Cardiac septum (tissue), 1 donor: ENCODE results near the gene GANAB. TPM values are rescaled to one million over a fixed set of nuclear protein-coding genes. Genes with fewer than 3 reads are reported as not detected.
"Not testable (repeated sequence)": the region's sequence is repeated elsewhere in the genome, so short reads cannot be mapped to it uniquely, and the experiment has no call there.

Experiments used
- DNase-seq: peaks from one replicate; pipeline ENCODE4 v3.0.0-alpha.2; 2020; ENCODE audit warnings: low spot score
- intact Hi-C: fragments of 100-400 bp; cut with DNase I; formaldehyde crosslinking; loops from one replicate; pipeline ENCODE4 v1.14.0; 2022
- total RNA-seq: library from RNA; stranded (reverse); fragmentation: NEBNext Ultra II Directional; extraction: Animal tissue kit (Norgen Biotek cat#: 25700); gene quantifications from one replicate; pipeline ENCODE4 v1.2.1, GENCODE V29; 2021
- donor health status: DM: no; HTN: no; CAD: no.

GANAB gene
- total RNA-seq, 1 donor from 2014 or later = 99.8 TPM

DNA sequence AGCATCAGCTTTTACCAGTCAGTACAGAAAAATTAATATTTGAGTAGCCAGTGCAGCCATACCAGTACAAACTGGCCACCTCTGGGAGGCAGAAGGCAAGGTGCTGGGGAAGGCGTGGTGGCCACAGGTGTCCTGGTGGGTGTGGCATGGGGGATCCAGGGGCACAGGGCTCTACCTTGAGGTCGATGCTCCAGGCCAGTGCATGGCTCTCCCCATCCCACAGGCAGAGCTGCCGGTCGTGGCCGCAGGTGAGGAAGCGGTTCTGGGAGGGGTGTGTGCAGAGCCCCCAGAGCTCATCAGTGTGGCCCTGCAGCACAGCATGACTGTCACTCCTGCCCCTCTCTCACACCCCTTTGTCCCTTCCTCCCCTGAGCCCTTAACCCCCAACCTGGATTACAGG lies 40.9 kb downstream of the GANAB start:
- DNase-seq = no peak

DNA sequence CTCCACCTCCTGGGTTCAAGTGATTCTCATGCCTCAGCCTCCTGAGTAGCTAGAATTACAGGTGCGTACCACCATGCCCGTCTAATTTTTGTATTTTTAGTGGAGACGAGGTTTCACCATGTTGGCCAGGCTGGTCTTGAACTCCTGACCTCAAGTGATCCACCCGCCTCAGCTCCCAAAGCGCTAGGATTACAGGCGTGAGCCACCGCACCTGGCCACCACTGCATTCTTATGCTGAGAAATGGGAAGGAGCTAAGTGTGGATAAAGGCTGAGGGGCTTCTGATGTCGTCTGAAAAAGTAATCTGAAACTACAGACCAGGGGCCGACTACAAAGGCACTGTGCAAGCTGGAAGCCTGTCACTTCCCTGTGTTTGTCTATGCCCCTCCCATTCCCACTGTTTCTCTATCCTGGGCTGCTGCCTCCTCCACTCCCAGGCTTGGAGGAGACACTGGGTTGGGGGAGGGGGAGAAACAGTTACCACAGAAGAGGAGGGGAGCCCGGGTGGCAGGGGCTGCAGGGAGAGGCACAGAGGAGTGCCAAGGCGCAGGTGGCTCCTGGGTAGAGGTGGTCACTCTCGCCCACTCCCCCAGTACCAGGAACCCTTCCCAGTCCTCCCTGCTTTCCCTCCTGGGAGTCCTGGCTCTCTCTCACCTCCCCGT lies 41.8 kb downstream of the GANAB start:
- intact Hi-C loops = no loop called here
- no peak for DNase-seq

More for the DNA sequence above, 40.9 kb downstream of the GANAB start:
- intact Hi-C loops = no loop called here

DNA sequence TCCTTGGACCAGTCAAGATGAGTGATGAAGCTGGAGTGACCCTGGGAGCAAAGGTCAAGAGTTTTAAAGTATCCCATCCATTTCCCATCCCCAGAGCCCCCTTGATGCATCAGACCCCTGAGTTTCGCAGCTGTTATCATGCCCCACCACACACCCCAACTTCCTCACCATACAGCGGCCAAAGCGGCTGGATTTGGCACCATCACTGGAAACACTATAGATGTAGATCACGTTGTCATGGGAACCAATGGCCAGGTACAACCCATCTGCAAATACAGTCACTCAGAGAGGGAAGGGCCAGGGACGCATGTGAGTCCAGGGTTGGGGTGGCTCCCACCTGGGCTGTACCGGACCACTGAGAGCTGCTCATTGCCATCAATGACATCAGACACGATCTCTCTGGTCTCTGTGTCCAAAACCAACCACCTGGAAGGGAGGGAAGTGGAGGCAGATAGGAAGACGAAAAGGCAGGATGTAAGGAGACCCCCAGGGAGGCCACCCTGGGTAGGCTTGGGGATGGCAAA lies 42.6 kb downstream of the GANAB start:
- no peak for DNase-seq
- intact Hi-C loops = no loop called here

DNA sequence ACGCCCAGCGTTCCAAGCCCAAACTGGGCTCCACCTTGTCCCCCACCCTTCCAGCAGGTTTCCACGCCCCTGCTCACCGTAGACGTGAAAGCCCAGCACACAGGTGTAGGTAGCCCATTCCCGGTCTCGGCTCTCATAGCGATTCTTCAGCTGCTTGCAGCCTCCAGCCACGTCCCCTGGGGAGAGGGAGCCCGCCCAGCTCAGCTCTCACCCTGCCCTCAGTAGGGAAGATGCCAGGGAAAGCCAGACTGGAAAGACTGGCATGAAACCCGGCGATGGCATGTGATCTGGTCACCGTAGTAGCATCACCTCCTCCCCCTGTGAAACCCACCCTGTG lies 43.4 kb downstream of the GANAB start:
- intact Hi-C loops = no loop called here
- DNase-seq = no peak

DNA sequence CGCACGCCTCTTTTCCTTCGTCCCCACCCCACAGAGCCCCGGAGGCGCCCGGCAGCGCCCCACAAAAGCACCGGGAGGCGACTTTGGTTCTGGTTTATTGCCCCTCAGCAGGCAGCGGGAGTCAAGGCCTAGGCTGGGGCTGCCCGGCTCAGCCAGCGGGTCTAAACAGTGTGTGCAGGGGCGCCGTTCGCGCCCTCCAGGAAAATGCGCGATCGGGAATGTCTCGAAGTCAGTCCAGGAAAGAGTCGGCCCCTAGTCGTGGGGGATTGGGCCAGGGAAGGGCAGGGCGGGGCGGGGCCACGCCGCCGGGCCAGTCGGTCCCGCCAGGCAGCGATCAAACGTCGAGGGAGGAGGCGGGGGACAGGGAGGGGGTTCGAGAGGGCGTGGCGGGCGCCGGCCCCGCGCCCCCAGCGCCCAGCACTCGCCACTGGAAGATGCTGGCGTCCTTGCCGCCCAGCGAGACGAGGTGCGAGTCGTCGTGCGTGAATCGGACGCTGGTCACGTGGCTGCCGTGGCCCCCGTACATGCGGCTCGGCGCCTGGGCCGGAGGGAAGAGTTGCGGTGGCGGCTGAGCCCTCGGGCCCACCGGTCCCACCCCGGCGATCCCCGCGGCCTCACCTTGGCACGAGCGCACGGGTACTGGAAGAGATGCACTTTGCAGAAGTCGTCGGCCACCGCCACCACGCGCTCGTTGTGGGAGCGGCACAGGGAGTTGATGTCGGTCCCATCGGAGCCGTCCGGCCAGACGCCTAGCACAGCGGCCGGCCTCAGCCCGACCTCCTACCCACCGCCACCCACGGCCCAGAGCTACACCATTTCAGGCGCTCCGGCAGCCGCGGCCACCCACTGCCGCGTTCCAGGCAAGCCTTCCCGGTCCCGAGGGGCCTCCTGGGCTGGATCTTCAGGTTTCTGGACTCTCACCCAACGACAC lies 44.0 kb downstream of the GANAB start:
- peak; percentile 81 for DNase-seq
- intact Hi-C loops = no loop called here

DNA sequence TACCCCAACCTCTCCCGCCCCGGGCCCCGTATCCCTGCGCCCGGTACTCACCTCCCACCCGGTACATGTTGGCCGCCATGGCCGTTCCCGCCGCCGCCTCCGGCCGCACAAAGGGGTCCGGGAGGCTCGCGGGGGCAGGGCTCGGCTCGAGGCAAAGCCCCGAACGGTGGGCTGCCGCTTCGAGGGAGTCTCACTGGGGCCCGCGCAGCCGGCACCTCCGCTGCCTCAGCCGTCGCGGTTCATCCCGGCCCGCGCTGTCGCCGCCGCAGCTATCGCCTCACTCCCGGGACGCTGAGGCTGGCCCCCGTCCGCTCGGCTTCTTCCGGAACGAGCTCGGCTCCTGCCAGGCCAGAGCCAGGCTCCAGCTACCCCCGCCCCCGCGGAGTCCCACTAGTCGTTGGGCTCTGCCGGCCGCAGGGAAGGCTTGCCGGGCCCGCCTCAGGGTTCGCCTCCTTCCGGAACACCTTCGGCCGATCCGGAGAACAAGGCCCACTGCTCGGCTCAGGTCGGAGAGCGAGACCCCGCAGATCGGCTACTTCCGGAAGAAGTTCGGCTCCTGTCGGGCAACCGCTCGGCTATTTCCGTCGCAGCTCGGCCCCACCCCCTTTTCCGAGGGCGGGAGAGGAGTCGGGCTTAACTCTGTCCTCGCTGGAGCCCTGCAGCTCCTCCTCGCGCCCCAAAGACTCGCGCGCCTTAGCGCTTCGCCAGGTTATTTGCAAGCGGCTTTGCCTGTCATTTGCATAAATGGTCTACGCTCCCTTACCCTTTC lies 44.9 kb downstream of the GANAB start, which contains the start of gene MTA2:
TSS of gene MTA2 (minus strand) at position 494 of the 769 bp plus-strand sequence. CDS start at position 79, 415 bp downstream.
- intact Hi-C loops = no loop called here
- DNase-seq = peak; percentile 98

DNA sequence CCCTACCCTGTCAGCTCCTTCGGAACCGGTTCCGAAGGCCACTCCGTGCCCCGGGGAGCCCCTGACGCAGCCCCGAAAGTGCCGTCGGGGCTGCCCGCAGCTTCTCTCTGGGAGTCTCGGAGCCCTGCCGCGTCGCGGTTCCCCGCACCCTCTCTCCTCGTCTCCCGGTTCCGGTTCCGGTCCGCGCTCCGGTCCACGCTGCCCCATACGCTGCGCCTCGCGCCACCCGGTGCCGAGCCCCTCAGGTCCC lies 45.4 kb downstream of the GANAB start:
- intact Hi-C loops = no loop called here

DNA sequence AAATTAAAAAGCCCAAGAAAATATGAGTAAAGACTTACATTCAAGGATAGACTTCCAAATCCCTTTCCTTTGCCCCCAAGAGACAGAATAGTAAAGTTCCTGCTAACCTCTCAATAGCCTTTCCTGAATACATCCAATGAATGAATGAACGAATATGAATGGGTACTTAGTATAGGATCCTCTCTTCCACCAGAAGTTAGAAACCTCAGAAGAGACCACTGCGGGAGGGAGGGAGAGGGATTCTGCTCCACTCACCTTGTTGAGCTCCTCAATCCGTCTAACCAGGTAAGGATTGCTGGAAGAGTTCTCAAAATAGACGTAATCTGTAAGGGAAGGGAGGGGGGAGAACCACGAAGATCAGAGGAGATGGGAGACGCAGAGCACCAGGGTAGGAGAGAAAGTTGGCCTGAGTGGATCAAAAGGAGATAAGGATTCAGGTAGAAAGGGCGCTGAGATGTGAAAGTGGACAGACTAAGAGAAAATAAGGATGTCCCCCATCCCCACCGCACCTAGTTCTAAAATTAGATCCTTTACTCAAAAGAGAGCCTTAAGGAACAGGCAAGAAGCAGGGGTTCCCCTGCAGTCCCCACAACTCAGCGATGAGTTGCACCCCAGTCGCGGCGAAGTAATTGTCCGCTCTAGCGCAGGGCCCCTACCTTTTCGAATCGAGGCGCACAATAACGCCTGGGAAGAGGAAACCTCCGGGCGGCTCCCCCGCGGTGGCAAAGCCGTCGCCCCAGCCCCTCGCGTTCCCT lies 45.9 kb downstream of the GANAB start:
- intact Hi-C loops = no loop called here
- no peak for DNase-seq

More for the DNA sequence above, 45.4 kb downstream of the GANAB start:
- peak; percentile 83 for DNase-seq

DNA sequence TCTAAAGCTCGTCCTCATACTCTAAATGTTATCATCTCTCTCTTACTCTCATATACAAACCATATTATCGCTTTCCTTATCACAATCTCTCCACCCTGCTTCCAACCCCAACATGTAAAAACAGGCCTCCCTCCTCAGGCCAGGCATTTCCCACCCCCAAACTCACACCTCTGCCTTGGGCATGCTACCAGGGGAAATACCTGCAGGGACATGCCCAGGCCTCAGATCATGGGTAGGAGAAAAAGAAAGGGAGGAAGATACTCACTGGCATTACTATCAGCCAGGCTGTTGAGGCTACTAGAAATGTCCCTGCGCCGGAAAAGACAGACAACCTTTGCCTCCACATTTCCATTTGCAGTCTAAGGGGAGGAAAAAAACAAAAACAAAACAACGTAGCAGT lies 46.5 kb downstream of the GANAB start:
- intact Hi-C loops = no loop called here
- no peak for DNase-seq

DNA sequence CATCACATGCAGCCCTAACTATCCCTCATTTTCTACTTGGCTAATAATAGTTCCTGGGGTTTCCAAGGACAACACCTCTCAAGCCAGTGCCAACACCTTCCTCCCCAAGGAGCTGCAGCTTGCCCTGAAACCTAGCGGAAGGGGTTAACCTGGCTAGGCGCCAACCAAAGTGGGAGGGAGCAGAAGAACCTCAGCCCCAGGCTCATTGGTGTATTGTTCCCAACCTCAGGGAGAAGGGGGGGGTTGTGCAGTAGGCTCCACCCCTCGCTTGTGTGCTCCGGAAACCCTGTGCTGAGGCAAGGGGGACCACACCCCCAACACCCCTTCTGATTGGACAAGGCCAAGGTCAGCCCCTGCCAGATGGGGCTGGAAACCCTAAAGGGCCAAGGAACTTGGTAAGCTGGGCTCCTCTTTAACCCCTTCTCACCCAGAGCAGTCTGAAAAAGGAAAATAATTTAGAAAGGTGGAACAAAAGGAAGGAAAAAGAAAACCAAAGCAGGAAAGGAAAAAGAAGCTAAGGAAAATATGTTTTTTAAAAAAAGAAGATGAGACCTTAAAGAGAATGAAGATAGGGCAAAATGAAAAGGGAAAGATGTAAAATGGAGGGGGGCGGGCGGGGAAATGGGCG lies 47.2 kb downstream of the GANAB start:
- DNase-seq = peak; percentile 94
- intact Hi-C loops = no loop called here

DNA sequence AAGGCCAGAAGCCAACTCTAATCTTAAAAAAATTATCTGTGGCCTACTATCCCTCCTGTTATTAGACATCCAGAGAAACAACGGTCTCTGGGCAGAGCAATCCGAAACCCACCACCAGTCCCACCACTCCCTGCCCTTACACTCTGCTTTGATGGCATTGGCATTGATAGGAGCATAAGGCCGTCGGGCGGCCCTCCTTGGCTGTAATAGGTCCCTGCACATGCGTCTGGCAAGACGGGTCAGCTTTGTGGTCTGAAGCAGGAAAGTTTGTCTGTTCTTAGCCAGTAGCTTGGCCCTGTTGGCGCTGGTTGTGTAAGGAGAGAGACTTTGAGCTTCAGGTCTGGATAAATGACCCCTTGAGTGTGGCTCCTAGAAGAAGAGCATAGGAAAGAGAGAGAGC lies 51.3 kb downstream of the GANAB start:
- no peak for DNase-seq
- intact Hi-C loops = no loop called here

DNA sequence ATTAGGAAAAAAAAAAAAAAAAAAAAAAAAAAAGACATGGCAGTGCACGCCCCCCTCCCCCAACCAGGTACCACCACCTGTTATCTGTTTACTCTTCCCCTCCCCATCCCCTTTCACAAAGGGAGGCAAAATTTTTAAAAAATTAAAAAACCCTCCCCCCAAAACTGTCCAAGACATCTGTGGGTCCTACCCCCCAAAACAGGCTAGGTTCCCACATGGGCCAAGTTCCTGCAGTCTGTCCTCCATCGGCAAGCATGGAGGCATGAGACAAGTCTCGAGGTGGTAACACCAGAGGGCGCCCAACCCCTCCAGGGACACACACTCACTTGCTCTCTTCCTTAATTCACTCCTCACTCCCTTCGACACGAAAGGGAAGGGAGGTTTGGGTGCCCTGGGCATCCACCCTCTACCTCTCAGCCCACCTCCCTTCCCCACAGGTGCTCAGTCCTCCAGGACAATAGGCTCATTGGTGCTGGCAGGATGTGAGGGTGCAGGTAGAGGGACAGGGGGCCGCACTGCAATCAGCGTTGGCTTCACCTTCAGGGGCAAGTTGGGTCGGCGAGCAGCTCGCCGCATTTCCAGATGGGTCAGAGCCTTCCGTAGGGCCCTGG lies 52.9 kb downstream of the GANAB start:
- intact Hi-C loops = no loop called here
- peak; percentile 83 for DNase-seq

DNA sequence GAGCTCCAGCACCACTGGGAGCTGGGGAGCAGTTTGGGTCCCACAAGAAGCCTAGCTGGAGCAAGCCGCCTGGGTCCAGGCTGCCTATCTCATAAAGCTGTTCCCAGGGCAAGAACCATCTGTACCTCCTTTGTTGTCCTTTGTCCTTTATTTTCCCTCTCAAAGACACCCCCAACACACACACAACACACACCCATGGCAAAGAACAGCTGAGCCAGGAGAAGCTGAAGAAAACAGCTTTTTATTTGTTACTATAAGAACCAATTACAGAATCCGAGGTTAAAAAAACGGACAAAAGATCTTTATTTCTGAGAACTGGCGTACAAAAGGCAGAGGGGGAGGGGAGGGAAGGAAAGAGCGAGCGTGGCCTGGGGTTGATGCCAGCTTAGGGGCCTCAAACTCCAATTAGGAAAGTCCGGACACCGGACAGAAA lies 53.4 kb downstream of the GANAB start:
- no peak for DNase-seq
- intact Hi-C loops = no loop called here

DNA sequence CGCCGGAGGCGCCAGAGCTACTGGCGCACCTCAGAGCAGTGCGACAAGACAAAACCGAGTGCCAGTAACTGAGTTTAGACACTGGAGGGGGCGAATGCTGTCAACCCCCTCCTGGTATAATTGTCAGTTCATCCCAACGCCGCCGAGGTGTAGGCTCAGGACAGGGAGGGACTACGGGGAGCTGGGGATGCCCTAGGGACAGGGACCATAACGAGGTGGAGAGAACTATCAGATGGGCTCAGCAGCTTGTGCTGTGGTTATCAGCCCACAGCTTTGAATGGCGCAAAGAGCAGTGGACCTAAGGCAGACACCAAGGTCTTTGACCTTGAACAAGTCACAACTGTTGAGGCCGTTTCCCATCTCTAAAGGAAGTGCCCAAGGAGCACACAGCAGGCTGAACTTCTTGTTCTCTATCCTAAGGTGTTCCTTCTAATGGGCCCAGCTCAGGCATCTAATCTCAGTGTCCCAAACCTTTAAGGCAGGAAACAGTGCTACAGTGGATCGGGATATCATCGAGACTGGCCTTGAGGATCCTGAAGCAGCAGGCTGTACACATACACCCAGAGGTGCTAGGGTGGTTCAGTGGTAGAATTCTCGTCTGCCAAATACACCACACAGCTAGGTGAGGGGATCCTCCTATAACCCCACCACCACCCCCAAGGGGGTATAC lies 54.1 kb downstream of the GANAB start:
- no peak for DNase-seq
- intact Hi-C loops = no loop called here

DNA sequence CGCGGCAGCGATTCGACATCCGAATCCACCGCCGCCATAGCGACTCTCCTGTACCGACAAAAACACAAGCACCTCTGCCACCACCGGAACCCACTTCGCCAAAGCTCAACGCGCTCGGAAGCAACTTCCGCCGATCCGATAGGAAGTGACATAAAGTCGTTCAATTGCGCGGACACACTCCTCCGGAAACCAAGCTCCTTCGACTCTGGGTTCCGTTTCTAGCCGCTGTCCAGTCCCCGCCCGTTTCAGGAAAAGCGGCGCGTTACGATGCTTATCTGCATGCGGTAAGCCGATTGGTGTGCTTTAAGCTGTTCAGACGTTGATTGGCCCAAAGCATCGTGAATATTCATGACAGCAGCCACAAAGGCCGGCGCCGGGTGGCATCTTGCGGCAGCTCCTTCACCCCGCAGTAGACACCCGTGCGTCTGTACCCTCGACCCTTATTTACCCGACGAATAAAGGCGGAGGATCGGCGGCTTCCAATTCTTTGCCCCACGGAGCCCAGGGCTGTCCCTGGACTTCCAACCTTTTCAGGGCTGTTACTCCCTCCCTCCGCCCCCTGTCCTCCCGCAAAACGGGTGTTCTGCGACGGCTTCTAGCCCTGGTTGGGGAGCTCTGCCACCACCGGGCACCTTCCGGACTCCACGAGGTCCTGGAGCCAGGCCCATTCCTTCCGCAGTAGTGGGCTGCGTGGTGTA lies 54.8 kb downstream of the GANAB start, which contains the start of gene TUT1:
TSS of gene TUT1 (minus strand) at position 76 of the 698 bp plus-strand sequence. CDS start at position 38, 38 bp downstream.
- peak; percentile 96 for DNase-seq
- intact Hi-C loops = no loop called here

DNA sequence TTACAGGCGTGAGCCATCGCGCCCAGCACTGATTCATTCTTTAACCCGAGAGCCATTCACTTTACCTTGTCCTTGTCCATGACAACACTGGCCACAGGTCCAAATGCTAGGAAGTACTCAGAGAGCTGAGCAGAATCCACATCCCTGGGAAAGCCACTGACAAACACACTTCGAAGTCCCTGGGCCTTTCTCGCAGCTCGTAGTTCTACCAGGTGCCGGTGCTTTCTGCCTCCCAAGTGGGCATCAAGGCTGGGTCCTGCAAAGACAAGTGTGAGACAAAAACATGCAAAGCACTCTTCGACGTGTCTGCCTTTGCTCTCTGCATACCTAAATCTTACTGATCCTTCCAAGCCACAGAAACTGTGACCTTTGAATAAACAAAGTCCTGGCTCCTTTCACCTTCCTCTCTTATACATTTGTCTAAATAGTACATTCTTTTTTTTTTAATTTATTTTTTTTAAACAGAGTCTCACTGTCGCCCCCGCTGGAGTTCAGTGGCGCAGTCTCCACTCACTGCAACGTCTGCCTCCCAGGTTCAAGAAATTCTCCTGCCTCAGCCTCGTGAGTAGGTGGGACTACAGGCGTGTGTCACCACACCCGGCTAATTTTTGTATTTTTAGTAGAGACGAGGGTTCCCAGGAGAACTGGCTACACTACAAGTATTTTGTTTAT lies 57.3 kb downstream of the GANAB start:
- DNase-seq = no peak
- intact Hi-C loops = no loop called here

DNA sequence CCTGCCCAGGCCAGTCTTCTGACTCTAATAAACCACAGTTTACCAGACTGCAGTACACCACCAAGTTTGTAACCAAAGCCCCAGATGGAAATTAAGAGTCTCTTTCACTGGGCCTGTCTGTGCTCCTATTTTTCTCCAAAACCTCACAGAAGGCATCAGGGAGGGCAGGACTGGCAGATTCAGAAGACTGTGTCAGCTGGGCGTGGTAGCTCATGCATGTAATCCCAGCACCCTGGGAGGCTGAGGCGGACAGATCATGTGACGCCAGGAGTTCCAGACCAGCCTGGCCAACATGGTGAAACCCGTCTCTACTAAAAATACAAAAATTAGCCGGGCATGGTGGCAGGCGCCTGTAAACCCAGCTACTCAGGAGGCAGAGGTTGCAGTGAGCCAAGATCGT lies 61.1 kb downstream of the GANAB start:
- intact Hi-C loops, DNase-seq: not testable (repeated sequence)
